HG02943 (cell line): ENCODE measurements around the gene CUTC.
"Not testable (repeated sequence)": the region's sequence is repeated elsewhere in the genome, so short reads cannot be mapped to it uniquely, and the experiment has no call there.

Experiments
- ATAC-seq: cut with Tn5 transposase; IDR thresholded peaks from one replicate; pipeline ENCODE4 v1.9.1; 2021; ENCODE audit warnings: mild to moderate bottlenecking, low read depth, moderate library complexity; ENCODE audit not compliant: unreplicated experiment

Gene CUTC

DNA sequence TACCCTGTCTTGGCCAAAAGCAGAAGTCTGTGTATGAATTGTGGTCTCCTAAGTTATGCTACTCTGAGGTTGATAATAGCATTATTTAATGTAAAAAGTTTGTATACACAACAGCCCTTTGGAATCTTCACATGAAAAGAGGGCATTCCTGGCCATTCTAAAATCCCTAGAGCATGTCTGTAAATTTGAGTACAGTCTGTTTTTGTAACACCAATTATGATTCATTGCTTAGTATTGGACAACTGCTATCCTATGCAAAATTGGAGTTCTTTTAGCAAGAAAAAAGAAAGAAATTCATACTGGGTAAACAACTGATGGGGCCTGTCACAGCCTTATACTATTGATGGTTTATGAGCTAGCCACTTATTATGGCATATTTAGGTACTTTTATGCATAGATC is 10.2 kb downstream of the CUTC start:
- no peak for ATAC-seq

GRCh38 chr10:99742701-99743100 is 10.7 kb downstream of the CUTC start:
- ATAC-seq = no peak

DNA sequence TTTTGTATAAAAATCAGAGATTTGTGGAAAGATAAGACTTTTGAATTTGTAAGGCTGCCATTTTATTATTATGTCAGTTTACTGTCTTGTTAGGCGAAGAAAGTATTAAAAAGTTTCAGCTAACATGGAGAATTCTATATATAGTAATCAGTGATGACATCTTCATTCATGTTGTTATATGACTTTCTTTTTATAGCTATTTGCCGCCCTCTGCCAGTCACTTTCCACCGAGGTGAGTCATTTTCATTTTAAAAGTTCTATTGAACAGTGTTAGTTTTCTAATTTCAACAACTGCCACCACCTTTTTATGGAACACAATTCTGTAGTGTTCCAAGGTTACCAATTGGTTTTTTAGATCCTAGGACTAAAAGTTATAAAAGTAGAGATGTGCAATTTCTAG is 11.8 kb downstream of the CUTC start:
- ATAC-seq = no peak

DNA sequence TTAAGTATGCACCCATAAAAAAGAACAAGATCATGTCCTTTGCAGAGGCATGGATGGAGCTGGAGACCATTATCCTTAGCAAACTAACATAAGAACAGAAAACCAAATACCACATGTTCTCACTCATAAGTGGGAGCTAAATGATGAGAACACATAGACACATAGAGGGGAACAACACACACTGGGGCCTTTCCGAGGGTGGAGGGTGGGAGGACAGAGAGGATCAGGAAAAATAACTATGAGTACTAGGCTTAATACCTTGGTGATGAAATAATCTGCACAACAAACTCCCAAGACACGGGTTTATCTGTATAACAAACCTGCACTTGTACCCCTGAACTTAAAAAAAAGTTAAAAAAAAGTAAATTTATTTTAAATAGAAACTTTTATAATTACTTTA is 14.1 kb downstream of the CUTC start:
- not testable (repeated sequence) for ATAC-seq

- ATAC-seq = no peak
Measured at GRCh38 chr10:99748823-99749451, 16.9 kb downstream of the CUTC start.

DNA sequence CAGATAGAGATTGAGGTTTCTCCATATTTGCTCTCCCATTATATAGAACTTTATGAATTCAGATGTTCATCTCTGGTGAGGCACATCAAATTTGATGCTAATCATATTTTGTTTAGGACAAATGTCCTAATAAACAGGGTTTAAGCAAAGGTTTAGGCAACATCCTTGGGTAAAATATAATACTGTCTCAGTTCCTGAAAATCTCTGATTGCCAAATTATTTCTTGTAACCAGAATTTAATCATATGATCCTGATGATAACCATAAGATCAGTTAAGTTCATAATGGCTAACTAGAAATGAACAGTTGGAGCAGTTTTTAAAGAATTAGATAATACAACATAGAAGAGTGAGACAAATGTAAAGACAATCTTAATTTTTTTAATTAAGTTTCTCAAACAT is 18.6 kb downstream of the CUTC start:
- ATAC-seq = no peak

DNA sequence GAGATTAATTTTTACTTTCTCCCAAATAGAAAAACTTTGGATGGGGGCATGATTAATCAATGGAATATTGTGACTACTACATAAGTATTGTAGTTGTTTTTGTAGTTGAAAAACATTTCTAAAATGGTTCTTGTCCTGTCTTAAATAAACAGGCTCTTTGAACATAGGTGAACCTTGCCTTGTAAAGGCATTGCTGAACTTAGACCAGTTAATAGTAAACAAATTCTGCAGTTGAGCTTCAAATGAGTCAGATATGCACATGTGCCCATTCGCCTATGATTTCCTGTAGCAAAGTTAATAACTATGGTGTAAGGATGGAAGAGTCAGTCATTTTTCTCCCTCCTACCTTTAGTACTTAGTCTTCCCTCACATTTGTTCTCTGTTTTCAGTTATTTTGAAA is 22.6 kb downstream of the CUTC start:
- no peak for ATAC-seq

GRCh38 chr10:99756159-99756558 is 24.1 kb downstream of the CUTC start:
- ATAC-seq = no peak

- no peak for ATAC-seq
Measured at GRCh38 chr10:99758211-99758891, 26.3 kb downstream of the CUTC start.

- no peak for ATAC-seq
Measured at GRCh38 chr10:99760321-99760720, 28.3 kb downstream of the CUTC start.

DNA sequence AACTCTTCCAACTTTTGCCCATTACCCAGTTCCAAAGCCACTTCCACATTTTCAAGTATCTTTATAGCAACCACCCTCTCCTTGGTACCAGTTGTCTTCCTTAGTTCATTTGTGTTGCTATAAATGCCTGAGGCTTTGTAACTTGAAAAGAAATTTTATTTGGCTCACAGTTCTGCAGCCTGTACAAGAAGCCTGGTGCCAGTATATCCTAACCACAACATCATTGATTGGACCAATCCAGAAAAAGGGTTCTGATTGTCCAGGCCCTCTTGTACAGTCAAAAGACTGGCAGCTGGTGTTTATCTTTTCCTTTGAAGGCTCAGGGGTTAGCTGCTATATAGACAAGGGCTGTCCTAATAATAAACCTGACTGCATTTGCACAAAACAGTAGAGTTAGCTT is 29.3 kb downstream of the CUTC start:
- ATAC-seq = no peak

DNA sequence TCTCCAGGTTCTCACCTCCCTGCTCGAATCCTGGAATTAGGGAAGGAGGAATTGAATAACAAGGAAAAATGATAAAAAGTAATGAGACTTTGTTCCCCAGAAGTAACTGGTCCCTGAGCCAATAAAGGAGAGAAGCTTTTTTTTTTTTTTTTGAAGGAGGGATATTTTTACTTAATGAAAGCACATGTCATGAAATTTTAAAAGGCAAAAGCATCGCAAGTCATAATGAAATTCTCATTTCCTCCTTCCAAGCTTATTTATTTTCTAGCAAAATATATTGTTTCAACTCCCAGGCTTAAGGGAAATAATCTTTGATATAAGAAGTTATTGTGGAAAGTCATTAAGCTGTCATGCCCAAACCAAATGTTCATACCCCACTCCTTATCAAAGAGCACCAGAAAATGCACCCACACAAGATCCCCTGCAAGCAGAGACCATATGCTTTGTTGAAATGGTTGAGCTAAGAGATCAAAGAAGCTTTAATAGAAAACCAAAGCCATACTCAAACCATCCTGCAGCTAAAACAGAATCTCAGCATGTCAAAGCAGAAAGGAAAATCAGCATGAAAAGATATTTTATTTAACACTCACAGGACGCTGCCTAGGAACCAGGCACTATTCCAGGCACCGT is 33.8 kb downstream of the CUTC start:
- ATAC-seq = no peak

DNA sequence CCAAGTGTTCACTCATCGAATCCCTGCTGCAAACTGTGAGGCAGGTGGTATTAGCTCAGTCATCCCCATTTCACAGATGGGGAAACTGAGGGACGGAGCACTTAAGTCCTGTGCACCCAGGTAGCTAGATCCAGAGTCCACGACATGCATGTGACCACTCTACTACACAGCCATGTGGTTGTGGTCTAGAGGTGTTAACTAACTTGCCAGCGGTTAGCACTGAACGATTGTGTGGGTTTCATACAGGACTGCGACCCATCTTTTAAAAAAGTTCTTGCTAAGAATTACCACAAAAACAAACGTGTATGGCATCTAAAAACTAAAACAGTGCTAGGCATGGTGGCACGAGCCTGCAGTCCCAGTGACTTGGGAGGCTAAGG is 34.3 kb downstream of the CUTC start:
- peak; percentile 59 for ATAC-seq

GRCh38 chr10:99767901-99768300 is 35.9 kb downstream of the CUTC start:
- ATAC-seq = no peak

DNA sequence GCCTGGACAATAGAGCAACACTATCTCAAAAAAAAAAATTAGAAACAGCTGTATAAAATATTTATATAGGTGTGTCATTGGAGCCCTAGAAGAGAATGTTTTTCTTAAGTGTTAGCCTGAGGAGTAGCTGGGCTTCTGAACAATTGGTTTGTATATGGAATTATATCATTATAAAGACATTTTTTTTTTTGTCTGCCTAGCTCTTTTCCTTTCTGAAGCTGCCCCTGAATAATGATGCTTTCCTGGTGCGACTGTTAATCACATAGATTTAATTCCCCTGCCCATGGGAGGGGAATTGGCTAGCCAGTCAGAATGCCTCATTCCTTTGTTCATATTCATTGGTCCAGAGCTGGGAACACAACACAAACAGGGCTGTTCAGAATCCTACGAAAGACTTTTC is 36.5 kb downstream of the CUTC start:
- no peak for ATAC-seq

- no peak for ATAC-seq
Measured at GRCh38 chr10:99769706-99770105, 37.7 kb downstream of the CUTC start.

DNA sequence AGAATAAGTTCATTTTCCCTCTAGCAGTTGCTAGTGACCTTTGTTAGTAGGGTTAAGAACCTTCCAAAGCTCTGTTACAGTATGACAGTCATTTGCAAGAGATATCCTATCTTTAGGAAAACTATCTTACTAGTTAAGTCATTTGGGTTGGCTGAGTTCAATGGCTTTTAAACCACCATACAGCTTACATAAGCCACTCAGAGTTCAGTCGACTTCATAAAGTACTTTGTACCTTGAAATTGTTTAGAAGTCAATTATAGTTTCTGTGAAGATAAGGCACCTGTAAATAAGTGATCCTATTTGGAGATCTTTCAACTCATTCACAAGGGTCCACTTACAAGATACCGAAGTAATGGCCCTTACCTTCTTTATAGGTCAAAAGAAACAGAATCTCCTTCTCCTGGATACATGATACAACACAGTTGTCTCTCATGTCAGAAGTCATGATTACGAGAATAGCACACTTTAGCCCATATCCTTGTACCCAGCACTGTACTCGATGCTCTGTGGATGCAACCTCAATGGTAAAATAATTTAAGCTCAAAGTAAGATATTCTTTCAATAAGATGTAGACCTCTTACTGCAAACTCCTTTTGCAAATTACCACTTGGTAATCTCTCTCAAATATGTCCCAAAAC is 38.5 kb downstream of the CUTC start:
- ATAC-seq = no peak

DNA sequence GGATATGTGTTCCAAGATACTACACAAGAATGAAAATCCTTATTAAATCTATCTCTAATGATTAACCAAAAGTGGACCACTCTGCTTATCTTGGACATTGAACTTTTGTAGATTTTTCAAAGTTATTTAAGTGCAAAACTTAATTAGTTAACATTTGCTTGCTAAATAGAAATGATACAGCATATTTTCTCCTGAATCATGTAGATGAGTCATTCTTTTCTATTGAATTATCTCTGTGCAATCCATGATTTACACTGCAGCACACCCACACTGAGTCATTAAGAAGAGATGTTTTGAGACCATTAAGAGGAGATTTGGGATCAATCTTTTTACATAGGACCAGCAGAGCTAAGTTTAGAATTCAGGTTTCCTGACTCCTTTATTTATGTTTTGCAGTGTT is 43.8 kb downstream of the CUTC start:
- ATAC-seq = no peak

DNA sequence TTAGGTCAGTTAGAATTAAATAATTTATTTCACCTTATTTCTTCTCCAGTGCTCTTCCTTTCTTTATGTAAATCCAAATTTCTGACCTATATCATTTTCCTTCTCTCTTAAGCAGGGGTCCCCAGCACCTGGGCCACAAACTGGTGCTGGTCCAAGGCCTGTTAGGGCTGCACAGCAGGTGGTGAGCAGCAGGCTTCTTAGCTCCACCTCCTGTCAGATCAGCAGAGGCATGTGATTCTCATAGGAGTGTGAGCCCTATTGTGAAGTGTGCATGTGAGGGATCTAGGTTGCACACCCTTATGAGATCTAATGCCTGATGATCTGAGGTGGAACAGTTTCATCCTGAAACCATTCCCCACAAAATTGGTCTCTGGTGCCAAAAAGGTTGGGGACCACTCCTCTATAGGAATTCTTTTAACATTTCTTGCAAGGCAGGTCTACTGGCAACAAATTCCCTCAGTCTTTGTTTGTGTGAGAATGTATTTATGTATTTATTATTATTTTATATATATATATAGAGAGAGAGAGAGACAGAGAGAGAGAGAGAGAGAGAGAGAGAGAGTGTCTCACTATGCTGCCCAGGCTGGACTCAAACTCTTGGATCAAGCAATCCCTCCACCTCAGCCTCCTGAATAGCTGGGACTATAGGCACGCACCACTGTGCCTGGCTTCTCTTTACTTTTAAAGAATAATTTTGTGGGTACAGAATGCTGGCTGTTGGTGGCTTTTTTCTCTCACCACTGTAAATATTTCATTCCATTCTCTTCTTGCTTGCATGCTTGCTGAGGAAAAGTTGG is 46.1 kb downstream of the CUTC start:
- ATAC-seq = no peak

GRCh38 chr10:99779335-99779734 is 47.3 kb downstream of the CUTC start:
- no peak for ATAC-seq
